ENCODE measurements around the gene CACNA2D3.

- TF ChIP-seq CTCF (IDR thresholded peaks at IDR 0.05; ENCODE audit: low read length) (no peak), EZH2 (optimal IDR thresholded peaks at IDR 0.05; ENCODE audit: low read depth, low read length) (no peak), EZH2phosphoT487 (IDR thresholded peaks at IDR 0.05; ENCODE audit: low read length) (no peak)
These were observed 478.3 kb downstream of the CACNA2D3 start for GRCh38 chr3:54600441-54601204.
